NCI-H2107 (cell line): ENCODE measurements around the gene ZNRF1.
"Not testable (repeated sequence)": the region's sequence is repeated elsewhere in the genome, so short reads cannot be mapped to it uniquely, and the experiment has no call there.

ENCODE experiments used
- DNase-seq: peaks from one replicate; lab custom pipeline; 2025; lab: John Stamatoyannopoulos, UW

Gene ZNRF1

DNA sequence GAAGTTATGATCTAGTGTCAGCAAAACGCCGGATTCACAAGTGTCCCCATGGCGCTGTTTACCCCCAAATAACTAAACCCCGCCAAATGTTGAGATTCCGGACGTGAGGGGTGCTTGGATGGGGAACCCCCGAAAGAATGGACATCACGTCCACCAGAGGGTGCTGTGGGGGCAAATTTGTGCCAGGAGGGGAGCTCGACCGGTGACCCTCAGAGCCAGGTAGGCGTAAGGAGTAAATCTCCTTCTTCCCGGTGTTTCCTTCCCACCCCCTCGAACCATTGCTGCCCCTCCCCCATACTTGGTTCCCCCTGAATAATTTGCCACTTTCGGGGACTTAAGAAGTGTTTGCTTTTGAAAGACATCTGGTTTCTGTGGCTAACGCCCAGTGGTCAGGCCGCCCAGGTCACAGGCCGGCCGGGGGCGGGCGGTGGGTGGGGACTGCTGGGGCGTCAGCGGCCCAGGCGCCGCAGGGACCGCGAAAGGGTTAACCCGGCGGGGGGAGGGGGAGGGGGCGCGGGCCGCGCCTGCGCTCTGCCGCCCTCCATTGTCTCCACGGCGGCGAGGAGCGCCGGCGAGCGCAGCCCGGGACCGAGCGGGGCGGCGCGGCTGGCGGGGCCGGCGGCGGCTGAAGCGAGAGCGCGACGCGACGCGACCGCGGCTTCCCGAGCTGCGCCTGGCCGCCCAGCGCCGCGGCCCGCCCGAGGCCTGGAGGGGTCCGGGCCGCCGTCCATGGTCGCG is at the start of gene ZNRF1:
Gene ZNRF1 (plus strand): TSS at position 544 of the 738 bp plus-strand sequence. CDS start 648 bp downstream, outside the sequence.
- DNase-seq, result peak; percentile 49

- no peak for DNase-seq
Measured at GRCh38 chr16:74949309-74949708, 49.5 kb upstream of the ZNRF1 start.

DNA sequence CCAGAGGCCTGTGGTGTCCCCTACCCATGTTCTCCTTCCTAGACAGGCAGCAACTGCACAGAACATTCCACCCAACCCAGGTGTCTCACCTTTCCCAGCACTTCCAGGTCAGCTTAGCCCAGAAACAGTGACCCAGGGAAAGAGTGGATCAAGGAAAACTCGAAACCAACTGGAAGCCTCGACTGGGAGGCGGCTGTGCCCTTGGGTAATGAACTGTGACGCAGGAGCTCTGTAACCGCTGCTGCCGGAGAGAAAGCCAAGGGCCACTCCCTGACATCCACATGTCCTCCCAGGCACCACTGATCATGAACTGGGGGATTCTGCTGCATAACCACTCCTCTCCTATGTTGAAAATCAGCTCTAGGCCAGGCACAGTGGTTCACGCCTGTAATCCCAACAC is 48.3 kb upstream of the ZNRF1 start:
- DNase-seq, result no peak

- DNase-seq, result no peak
Measured at GRCh38 chr16:74951206-74951605, 47.6 kb upstream of the ZNRF1 start.

DNA sequence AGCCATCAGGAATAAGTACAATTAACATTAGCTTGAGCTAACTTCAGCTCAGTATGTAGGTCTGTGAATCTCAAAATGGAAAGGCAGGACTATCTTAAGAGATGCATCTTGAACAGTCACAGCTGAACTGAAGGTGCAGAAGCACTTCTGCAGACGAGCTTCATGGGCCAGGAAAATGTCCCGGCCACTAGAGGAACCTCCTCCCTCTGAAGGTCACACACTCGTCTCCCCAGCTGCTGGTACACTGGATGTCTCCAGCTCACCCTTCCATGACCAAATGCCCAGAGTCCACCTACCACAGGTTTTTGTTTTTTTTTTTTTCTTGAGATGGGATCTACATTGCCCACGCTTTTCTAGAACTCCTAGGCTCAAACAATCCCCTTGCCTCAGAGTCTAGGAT is 47.1 kb upstream of the ZNRF1 start:
- no peak for DNase-seq

GRCh38 chr16:74954763-74955162 is 44.1 kb upstream of the ZNRF1 start:
- no peak for DNase-seq

GRCh38 chr16:74973304-74973703 is 25.5 kb upstream of the ZNRF1 start:
- DNase-seq, result no peak

DNA sequence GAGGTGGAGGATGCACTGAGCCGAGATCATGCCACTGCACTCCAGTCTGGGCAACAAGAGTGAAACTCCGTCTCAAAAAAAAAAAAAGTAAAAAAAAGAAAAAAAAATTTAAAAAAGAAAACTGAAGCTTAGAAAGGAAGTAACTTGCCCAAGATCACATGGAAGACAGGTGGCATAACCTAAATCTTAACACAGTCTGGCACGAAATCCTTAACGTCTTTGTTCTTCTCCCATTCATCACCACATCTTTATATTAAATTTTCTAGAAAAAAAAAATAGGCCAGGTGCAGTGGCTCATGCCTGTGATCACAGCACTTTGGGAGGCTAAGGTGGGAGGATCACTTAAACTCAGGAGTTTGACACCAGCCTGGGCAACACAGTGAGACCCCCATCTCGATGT is 23.2 kb upstream of the ZNRF1 start:
- no peak for DNase-seq

GRCh38 chr16:74982256-74982655 is 16.6 kb upstream of the ZNRF1 start:
- DNase-seq, result no peak

DNA sequence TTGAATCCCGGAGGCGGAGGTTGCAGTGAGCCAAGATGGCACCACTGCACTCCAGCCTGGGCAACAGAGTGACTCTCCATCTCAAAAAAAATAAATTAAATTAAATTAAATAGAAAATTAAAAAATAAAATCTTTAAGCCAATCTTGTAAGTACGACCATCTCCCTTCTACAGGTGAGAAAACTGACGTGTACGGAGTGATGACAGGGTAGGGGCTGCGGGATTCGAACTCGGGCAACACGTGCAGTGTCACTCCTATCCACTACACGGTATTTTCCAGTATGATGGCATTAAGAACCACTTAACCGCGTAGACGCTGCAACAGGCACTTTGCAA is 14.7 kb upstream of the ZNRF1 start:
- no peak for DNase-seq

- peak; percentile 97 for DNase-seq
Measured at GRCh38 chr16:74984529-74985296, 14.1 kb upstream of the ZNRF1 start, which contains the start of gene WDR59. WDR59 (minus strand) TSS chr16:74985123; CDS start chr16:74985017, 106 bp downstream.

DNA sequence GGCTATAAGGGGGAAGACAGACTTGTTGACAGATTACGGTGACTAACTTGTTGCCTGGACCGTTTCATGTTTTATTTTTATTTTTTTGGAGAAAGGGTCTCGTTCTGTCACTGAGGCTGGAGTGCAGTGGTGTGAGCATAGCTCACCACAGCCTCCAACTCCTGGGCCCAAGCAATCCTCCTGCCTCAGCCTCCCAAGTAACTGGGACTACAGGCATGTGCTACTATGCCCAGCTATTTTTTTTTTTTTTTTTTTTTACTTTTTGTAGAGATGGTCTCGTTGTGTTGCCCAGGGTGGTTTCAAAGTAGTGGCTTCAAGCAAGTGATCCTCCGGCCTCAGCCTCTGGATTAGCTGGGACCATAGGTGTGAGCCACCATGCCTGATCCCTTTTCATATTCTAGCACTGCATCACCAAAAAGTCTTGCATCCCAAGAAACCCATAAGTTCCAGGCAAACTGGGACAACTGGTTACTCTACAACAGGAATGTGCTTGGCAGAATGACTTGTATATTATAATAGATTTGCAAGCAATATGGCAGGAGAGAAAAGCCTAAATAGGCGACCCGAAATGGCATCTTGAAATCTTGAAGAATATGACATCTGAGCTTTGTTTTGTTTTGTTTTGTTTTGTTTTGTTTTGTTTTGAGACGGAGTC is 11.7 kb upstream of the ZNRF1 start:
- no peak for DNase-seq

GRCh38 chr16:74989864-74990263 is 9.0 kb upstream of the ZNRF1 start:
- DNase-seq, result not testable (repeated sequence)

- DNase-seq, result no peak
Measured at GRCh38 chr16:74990832-74991231, 8.0 kb upstream of the ZNRF1 start.

DNA sequence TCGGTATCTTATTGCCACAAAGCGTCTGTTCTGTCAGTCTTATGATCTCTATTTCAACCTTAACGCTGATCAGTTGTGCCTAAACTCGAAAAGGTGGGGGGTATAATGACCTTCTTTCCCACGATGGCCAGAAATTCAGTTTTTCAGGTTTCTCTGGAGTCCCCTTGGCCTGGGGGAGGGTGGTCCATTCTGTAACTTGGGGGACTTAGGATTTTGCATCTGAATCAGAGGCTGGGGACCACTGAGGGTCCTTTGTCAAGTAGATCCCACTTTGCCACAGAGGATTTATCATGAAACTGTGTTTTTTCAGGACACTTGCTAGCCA is 7.6 kb upstream of the ZNRF1 start:
- DNase-seq, result no peak

GRCh38 chr16:74991593-74992403 is 7.0 kb upstream of the ZNRF1 start:
- no peak for DNase-seq

DNA sequence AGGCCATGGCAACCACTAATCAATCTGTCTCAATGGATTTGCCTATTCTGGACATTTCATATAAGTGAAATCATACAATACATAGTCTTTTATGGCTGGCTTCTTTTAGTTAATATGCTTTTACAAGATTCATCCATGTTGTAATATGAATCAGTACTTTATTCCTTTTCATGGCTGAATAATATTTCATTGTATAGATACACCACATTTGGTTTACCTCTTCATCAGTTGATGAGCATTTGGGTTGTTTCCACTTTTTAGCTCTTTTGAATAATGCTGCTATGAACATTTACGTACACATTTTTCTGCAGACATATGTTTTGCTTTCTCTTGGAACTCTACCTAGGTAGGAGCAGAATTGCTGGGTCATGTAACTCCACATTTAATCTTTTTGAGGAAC is 2.8 kb upstream of the ZNRF1 start:
- no peak for DNase-seq

GRCh38 chr16:74997042-74997491 is 1.8 kb upstream of the ZNRF1 start:
- DNase-seq, result no peak

DNA sequence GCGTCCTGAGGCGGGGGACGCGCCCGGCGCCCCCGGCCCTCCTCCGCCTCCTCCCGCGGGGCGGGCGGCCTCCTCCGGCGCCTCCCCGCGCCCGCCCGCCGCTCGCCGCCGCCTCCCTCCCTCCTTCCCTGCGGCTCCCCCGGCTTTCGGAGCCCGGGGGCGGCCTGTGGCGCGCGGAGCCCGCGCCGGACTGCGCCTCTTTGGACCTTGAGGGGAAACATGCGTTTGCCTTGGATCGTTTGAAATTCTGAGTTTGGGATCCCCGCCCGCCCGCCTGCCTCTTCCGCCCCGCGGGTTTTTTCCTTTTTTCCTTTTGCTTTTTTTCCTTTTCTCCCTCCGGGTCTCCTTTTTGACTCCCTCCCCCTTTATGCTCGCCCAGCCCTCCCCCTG is 390 bp downstream of the ZNRF1 start:
- DNase-seq, result no peak

GRCh38 chr16:74999609-75000480 is 1.0 kb downstream of the ZNRF1 start:
- DNase-seq, result no peak

- DNase-seq, result no peak
Measured at GRCh38 chr16:75000481-75001081, 1.8 kb downstream of the ZNRF1 start.
